Measurements from ENCODE around the gene KCNC1.

Gene KCNC1

GRCh38 chr11:17773674-17774073 lies 39.1 kb downstream of the KCNC1 start:
- DNase-seq (ENCODE audit: low spot score) = no peak

GRCh38 chr11:17774232-17775034 lies 39.9 kb downstream of the KCNC1 start:
- no peak for DNase-seq (ENCODE audit: low spot score)

DNA sequence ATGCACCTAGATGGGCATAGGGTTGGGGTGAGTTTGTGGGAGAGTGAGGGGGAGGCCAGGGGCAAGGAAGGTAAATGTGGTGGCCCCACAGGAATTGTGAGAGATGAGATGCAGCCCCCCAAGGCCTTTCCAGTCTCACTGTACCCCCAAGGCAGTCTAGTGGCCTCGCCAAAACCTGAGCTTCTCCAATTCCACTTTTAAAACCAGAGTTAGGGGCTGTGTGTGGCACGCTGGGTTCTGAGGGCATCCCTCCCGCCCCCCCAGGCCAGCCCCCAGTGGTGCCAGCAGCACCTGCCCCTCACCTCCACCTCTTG lies 40.4 kb downstream of the KCNC1 start:
- no peak for DNase-seq (ENCODE audit: low spot score)

- DNase-seq (ENCODE audit: low spot score) = no peak
These were observed 41.1 kb downstream of the KCNC1 start for GRCh38 chr11:17775507-17776211.

- no peak for DNase-seq (ENCODE audit: low spot score)
These were observed 41.8 kb downstream of the KCNC1 start for GRCh38 chr11:17776212-17776875.

DNA sequence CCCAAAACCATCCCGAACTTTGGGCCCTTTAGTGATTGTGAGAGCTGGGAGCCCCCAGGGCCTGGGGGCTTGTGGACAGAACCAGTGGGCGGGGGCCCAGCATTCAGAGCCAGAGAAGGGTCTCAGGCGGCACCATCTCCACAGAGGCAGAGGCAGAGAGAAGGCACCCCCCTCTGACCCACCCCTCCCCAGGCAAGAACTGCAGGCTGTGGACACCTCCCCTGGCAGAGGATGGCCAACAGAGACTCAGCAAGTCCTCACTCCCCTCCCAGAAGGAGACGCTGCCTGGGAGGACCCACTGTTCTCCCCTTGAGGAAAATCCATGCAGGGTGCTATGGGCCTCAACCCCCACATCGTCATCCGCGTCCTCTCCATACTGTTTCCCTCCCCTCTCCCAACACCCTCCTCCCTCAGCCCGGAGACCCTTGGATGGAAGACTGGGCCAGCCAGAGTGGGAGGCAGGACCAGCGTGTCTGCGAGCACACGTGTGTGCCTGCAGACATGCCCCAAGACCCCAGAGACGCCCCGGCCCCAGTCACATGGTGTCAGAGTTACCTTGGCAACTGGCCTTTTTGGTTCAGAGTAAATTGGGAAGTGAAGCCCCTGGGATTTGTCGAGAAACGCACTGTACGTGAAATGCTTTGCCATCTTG lies 42.6 kb downstream of the KCNC1 start:
- no peak for DNase-seq (ENCODE audit: low spot score)

DNA sequence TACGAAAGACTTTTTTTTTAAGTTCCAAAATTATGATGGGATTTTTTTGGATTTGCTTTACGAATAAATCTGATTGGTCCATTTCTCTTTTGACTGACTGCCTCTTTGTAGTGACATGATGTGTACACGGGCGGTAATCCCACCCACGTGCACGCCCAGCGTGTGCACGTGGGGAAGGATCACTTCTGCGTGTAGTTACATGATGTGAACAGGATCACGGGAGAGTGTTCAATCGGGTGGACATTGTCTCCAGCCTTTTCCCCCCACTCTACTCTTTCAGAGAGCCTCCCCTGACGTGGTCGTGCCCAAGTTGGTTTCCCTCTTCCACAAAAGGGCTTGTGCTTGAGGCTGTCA lies 43.1 kb downstream of the KCNC1 start:
- no peak for DNase-seq (ENCODE audit: low spot score)

- DNase-seq (ENCODE audit: low spot score) = no peak
These were observed 43.8 kb downstream of the KCNC1 start for GRCh38 chr11:17778352-17778751.

DNA sequence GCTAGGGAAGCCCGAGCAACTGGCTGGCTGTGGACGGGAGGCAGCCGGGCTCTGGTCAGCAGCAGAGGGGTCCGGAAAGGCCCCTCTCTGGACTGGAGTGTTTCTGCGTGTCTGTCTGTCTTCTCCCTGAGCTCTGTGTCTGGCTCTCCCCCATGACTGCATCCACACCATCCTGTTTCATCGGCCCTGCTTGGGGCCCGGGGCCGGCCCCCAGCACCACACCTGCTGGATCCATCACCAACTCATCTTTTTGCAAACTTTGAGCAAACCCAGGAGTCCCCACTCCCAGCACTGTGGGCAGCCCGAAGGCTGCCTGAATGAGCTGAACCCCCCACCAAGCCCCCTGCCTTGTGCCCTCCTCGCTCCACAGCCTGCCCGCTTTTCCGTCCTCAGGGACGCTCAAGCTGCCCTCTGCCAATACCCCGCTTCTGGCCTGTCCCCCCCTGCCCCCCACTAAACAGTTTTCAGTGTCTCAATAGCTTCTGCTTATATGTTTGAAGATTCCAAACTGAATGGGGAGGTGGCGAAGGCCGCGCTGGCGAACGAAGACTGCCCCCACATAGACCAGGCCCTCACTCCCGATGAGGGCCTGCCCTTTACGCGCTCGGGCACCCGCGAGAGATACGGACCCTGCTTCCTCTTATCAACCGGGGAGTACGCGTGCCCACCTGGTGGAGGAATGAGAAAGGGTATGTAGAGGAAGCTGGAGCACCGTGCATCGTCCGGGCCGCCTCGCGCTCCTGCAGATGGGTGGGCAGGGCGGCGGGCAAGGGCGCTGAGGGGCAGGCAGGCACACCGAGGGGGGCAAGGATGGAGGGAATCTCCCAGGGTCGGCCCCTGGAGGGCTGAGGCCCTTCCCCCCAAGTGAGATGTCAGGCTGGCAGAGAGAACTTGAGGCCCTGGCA lies 44.6 kb downstream of the KCNC1 start:
- no peak for DNase-seq (ENCODE audit: low spot score)

DNA sequence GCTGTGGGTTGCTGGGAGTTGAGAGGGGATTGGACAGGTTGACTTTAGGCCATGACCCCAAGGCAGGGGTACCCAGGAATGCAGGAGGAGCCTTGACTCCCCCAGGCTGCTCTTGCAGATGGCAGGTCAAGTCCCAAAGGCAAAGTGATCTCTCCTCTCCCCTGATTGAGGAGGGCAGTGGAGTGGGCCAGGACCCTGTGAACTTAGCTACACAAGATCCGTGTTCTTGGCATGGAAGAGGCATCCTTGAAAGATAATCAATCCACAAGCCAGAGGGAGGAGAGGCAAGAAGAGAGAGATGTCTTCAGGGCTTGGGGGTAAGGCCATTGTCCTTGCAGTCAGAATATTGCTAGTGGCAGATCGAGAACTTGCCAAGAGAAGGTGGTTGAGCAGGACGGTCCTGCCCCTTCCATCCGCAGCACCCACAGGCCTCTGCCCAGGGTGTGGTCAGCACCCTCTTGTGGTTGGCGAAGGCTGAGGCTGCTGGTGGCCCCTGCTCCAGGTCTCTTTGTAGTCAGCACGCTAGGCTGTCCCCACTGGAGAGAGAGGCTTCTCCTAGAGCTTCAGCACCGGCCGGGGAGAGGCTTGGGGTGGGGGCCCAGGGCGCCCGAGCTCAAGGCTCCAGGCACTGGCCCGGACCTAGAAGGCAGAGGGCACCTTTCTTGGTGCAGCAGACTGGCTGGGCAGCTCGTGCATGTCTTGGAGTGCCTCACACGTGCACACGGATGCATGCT lies 45.4 kb downstream of the KCNC1 start:
- no peak for DNase-seq (ENCODE audit: low spot score)

GRCh38 chr11:17780668-17781067 lies 46.1 kb downstream of the KCNC1 start:
- DNase-seq (ENCODE audit: low spot score) = no peak

- DNase-seq (ENCODE audit: low spot score) = no peak
These were observed 46.6 kb downstream of the KCNC1 start for GRCh38 chr11:17781221-17781620.

GRCh38 chr11:17781626-17782025 lies 47.0 kb downstream of the KCNC1 start:
- no peak for DNase-seq (ENCODE audit: low spot score)

- no peak for DNase-seq (ENCODE audit: low spot score)
These were observed 47.6 kb downstream of the KCNC1 start for GRCh38 chr11:17782145-17782544.

DNA sequence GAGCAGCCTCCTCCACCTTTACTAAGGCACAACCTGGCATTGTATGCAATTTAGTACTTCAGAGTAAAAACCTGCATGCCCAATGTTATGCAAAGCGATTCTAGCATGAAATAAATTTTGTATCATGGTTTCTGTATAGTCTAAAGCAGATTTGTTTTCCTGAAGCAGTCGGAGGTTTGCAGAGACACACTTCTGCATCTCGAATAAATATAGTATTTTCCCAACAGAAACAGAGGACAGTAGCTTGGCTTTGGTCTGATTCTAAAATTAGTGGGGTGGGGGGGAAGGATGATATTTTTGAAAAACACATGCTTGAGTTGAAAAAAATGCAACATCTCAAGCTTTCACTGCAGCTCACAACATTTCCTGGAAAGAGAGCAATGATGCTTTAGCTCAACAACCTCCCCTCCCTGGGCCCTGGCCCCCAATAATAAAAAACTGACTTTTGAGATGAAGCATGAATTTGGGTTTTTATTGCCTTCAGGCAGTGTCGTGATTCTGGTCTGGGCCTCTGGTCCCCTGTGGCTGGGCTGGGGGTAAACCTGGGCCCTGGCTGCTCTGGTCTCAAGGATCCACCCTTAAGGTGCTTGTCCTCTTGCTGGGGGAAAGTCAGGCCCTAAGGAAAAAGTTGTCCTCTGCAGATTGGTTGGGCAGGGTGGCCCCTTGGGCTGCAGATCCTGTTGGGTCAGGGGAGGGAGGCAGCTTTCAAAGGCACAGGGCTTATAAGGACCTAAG lies 48.2 kb downstream of the KCNC1 start:
- DNase-seq (ENCODE audit: low spot score) = no peak

GRCh38 chr11:17783878-17784277 lies 49.3 kb downstream of the KCNC1 start:
- no peak for DNase-seq (ENCODE audit: low spot score)

GRCh38 chr11:17786824-17787525 lies 52.4 kb downstream of the KCNC1 start:
- peak; percentile 91 for DNase-seq (ENCODE audit: low spot score)

- no peak for DNase-seq (ENCODE audit: low spot score)
These were observed 53.5 kb downstream of the KCNC1 start for GRCh38 chr11:17788084-17788483.

- DNase-seq (ENCODE audit: low spot score) = no peak
These were observed 55.9 kb downstream of the KCNC1 start for GRCh38 chr11:17790453-17790852.

GRCh38 chr11:17791144-17791543 lies 56.6 kb downstream of the KCNC1 start:
- DNase-seq (ENCODE audit: low spot score) = no peak

All from AG20443 (cell line).